Measurements from ENCODE around the gene TAF6.
A peak's percentile ranks its signal among the peaks of the same experiment; 100 is the strongest.

The TAF6 gene

DNA sequence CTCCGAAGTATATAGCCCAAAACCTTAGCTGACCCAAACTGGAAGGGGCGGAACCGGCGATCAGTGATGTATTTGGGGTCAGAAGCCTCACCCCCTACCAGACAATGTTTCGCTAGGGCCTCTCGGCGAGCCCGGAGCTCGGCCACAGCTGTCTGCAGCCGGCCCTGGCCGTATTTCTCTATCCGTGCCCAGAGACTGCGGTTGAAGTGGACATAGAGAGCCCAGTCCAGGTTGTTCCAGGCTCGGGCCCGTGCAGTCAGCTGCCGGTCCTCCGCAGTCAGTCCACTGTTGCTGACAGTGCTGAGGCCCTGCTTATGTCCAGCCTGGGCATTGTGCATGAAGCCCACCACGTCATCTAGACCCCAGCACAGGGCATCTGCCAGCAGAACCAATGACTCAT, 40.9 kb upstream of the TAF6 start:
- no peak overlapping the region for H3K27ac ChIP-seq
- TF ChIP-seq, protein P1, sequence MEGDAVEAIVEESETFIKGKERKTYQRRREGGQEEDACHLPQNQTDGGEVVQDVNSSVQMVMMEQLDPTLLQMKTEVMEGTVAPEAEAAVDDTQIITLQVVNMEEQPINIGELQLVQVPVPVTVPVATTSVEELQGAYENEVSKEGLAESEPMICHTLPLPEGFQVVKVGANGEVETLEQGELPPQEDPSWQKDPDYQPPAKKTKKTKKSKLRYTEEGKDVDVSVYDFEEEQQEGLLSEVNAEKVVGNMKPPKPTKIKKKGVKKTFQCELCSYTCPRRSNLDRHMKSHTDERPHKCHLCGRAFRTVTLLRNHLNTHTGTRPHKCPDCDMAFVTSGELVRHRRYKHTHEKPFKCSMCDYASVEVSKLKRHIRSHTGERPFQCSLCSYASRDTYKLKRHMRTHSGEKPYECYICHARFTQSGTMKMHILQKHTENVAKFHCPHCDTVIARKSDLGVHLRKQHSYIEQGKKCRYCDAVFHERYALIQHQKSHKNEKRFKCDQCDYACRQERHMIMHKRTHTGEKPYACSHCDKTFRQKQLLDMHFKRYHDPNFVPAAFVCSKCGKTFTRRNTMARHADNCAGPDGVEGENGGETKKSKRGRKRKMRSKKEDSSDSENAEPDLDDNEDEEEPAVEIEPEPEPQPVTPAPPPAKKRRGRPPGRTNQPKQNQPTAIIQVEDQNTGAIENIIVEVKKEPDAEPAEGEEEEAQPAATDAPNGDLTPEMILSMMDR (conservative IDR thresholded peaks at IDR 0.05): no peak
- TF ChIP-seq ZFX (IDR thresholded peaks at IDR 0.05): no peak

- peak overlapping the region; percentile 85 for H3K27ac ChIP-seq
- TF ChIP-seq, protein P1 (conservative IDR thresholded peaks at IDR 0.05): no peak
- TF ChIP-seq ZFX (IDR thresholded peaks at IDR 0.05): no peak
These were observed 40.0 kb upstream of the TAF6 start for GRCh38 chr7:100159099-100159623.

DNA sequence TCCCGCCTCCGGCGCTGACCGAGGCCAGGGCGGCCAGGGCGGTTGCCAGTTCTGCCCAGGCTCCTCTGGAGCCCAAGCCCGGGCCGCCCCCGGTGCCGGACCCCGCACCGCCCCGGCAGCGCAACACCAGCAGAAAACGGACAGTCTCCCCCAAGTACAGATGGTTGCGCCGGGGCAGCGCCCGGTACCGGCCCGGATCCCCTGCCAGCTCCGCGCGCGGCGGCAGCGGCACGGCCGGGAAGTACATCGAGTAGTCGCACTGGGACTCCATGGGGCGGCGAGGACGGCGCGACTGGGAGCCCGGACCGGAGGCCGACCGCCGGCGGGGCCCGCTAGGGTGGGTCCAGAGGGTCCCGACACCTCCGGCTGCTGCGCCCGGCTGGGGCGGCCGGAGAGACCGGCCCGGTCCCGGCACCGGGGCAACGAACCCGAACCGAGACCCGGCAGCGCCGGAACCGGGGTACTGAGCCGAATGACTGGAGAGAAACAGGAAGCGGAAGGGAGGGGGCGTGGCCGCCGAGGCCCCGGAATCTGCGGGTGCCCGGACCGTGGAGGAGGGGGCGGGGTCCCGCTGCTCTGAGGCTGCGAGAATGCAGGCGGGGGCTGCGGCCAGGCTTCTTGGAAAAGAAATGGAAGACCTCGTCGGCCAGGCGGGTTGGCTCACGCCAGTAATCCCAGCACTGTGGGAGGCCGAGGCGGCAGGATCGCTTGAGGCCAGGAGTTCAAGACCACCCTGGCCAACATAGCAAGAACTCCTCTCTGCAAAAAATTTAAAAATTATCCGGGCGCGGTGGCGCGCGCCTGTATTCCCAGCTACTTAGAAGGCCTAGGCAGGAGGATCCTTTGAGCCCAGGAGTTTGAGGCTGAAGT, 39.3 kb upstream of the TAF6 start, which contains the start of gene TRAPPC14:
Gene TRAPPC14, minus strand, starts transcription at position 495 of the 870 bp plus-strand sequence. Its CDS starts 224 bp downstream, at position 271.
- H3K27ac ChIP-seq: peak within 1 kb of the TSS; percentile 85
- peak; percentile 74; the same call in 1 of the 2 replicates for TF ChIP-seq ZFX (IDR thresholded peaks at IDR 0.05)
- TF ChIP-seq, protein P1 (conservative IDR thresholded peaks at IDR 0.05): no peak

DNA sequence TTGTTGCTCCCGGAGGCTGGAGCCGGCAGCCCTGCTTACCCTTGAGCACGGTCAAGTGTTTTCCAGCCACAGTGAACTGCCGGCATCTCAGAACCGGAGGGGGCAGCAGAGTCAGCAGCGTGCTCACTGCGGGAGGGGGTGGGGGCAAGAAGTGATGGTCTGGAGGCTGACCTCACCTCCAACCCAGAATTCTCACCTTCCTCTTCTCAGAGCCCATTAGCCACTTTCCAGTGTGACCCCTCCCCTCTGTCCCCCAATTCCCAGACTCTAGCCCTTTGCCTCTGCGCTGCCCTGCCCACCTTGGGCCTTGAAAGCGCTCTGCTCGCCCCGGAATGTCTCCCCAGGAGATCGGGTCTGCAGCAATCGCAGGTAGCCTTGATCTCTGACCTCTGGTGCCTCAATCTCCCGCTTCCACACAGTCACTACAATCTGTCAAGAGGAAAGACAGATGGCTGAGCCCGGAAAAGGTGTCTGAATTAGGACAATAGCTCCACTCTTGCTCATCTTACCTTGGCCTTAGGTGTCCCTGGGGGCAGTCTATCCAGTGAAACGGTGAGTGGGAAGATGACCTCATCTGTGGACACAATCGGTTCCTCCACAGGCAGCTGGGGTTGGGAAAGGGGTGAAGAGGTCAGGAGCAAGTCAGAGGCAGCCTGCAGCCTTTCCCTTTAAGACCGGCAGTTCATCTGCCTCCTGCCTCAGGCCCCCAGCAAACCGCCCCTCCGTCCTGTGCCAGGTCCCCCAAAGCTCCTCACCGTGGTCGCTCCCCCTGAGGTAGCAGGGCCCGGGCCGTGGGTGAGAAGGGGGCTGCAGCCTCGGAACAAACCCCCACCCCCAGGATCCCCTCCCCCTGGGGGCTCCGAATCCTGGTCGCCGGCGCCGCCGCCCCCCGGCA, 38.4 kb upstream of the TAF6 start:
- TF ChIP-seq, protein P1 (conservative IDR thresholded peaks at IDR 0.05): no peak
- TF ChIP-seq ZFX (IDR thresholded peaks at IDR 0.05): no peak
- peak overlapping the region; percentile 85 for H3K27ac ChIP-seq

DNA sequence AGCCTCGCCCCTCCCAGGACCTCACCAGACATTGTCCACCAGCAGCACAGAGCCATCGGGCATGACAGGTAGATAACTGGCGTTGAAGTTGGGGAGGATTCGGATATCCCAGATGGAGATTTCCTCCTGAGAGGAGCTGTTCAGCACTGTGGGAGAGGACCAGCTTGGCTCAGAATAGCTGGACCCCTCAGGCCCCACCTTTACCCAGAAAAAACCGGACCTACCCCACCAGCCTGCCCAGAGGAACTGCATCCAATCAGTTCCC, 37.8 kb upstream of the TAF6 start:
- H3K27ac ChIP-seq: no peak overlapping the region
- TF ChIP-seq ZFX (IDR thresholded peaks at IDR 0.05): no peak
- TF ChIP-seq, protein P1 (conservative IDR thresholded peaks at IDR 0.05): no peak

DNA sequence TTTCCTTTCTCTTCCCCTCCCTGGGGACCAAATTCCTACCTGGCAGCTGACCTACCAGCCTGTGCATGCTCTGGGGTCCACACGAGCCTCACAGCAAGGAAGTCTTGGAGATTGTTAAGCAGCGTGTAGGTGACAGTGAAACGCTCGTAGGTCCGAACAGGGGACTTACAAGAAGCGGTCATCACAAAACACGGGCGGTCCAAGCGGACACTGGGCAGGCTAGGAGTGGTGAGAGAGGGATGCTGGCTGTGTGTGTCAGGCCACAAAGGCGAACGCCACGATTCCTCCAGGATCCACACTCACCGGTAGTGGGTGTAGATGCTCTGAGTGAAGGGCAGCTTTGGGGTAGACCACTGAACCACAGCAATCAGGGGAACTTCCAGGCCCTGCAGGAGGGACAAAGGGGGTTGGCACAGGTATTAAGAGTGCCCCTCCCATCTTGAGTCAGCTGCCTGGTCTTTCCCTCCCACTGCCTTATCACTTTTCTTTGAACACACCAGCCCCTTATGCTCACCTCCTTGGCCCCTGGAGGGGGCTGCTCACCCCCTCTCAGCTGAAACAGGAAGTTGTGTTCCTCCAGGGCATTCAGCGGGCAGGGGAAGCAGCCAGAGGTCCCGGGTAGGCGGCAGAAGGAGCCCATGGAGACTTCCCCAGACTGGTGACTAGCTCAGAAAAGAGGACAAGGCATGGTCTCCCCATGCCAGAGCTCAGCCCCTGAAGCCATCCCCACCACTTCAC, 37.3 kb upstream of the TAF6 start:
- no peak overlapping the region for H3K27ac ChIP-seq
- TF ChIP-seq, protein P1 (conservative IDR thresholded peaks at IDR 0.05): no peak
- no peak for TF ChIP-seq ZFX (IDR thresholded peaks at IDR 0.05)

All from C4-2B (cell line).